ENCODE measurements around the gene TK1. TPM values are rescaled to one million over a fixed set of nuclear protein-coding genes. Genes with fewer than 3 reads are reported as not detected.

The TK1 gene
- total RNA-seq, 1 experiment from 2014 or later: 340 TPM

GRCh38 chr17:78134899-78135385 lies 51.9 kb downstream of the TK1 start:
- DNase-seq: no peak
- intact Hi-C loops (cut with micrococcal nuclease): loop anchor here (1.0 kb wide), 2 partner anchors 50 to 116 kb away; no protein-coding TSS in a partner anchor

GRCh38 chr17:78133971-78134898 lies 52.6 kb downstream of the TK1 start:
- TF ChIP-seq, protein P1, sequence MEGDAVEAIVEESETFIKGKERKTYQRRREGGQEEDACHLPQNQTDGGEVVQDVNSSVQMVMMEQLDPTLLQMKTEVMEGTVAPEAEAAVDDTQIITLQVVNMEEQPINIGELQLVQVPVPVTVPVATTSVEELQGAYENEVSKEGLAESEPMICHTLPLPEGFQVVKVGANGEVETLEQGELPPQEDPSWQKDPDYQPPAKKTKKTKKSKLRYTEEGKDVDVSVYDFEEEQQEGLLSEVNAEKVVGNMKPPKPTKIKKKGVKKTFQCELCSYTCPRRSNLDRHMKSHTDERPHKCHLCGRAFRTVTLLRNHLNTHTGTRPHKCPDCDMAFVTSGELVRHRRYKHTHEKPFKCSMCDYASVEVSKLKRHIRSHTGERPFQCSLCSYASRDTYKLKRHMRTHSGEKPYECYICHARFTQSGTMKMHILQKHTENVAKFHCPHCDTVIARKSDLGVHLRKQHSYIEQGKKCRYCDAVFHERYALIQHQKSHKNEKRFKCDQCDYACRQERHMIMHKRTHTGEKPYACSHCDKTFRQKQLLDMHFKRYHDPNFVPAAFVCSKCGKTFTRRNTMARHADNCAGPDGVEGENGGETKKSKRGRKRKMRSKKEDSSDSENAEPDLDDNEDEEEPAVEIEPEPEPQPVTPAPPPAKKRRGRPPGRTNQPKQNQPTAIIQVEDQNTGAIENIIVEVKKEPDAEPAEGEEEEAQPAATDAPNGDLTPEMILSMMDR (conservative IDR thresholded peaks at IDR 0.05; ENCODE audit: low read depth, low read length): peak; percentile 85
- TF ChIP-seq EZH2phosphoT487 (IDR thresholded peaks at IDR 0.05; ENCODE audit: borderline replicate concordance, low read length): no peak
- TF ChIP-seq EZH2 (IDR thresholded peaks at IDR 0.05; ENCODE audit: low read length, unreplicated experiment): no peak
- Histone ChIP-seq H3K4me2 (ENCODE audit: low read length) (no peak overlapping the region), H3K4me3 (ENCODE audit: low read length) (no peak overlapping the region), H3K27ac (ENCODE audit: low read length) (no peak overlapping the region), H3K27me3 (ENCODE audit: low read length) (no peaks in the 10 kb centered on the region), H3K79me2 (ENCODE audit: low read length) (no peaks in the 10 kb centered on the region), H3K9me2 (replicated peaks; ENCODE audit: low read length) (no peaks in the 10 kb centered on the region), H4K20me1 (ENCODE audit: low read length) (no peaks in the 10 kb centered on the region), H3K4me1 (ENCODE audit: insufficient read depth, low read length) (peaks cover 12% of the 10 kb centered on the region), H3K9me3 (ENCODE audit: low read length) (no peaks in the 10 kb centered on the region), H2AFZ (ENCODE audit: low read length) (no peak overlapping the region), H3K36me3 (ENCODE audit: low read depth, low read length) (no peaks in the 10 kb centered on the region), H3F3A (ENCODE audit: low read length, unreplicated experiment) (peaks cover 3% of the 10 kb centered on the region), H3K9ac (ENCODE audit: low read length) (no peak overlapping the region)
- intact Hi-C loops (cut with micrococcal nuclease): loop anchor here (1.0 kb wide), 2 partner anchors 49 to 115 kb away; no protein-coding TSS in a partner anchor
- DNase-seq: peak; percentile 73
- CTCF ChIA-PET: no interaction called here
- peak; percentile 62 for ATAC-seq
- BruUV-seq (replicated peaks): no TSS peak
- POLR2A ChIA-PET (ENCODE audit: unreplicated experiment): no interaction called here

More at GRCh38 chr17:78134899-78135385, 51.9 kb downstream of the TK1 start:
- ChIA-PET CTCF (no interaction called here), POLR2A (ENCODE audit: unreplicated experiment) (no interaction called here)
- no peak overlapping the region for H3K4me3 ChIP-seq (ENCODE audit: low read length)
- TF ChIP-seq, protein P1 (conservative IDR thresholded peaks at IDR 0.05; ENCODE audit: low read depth, low read length): no peak
- no peak for TF ChIP-seq EZH2phosphoT487 (IDR thresholded peaks at IDR 0.05; ENCODE audit: borderline replicate concordance, low read length)
- TF ChIP-seq EZH2 (IDR thresholded peaks at IDR 0.05; ENCODE audit: low read length, unreplicated experiment): no peak
- BruUV-seq (replicated peaks): no TSS peak
- peaks cover 3% of the 10 kb centered on the region for H3F3A ChIP-seq (ENCODE audit: low read length, unreplicated experiment)
- H3K4me2 ChIP-seq (ENCODE audit: low read length): no peak overlapping the region
- no peaks in the 10 kb centered on the region for H3K79me2 ChIP-seq (ENCODE audit: low read length)
- ATAC-seq: no peak
- H2AFZ ChIP-seq (ENCODE audit: low read length): no peak overlapping the region
- H3K27ac ChIP-seq (ENCODE audit: low read length): no peak overlapping the region
- H3K9me3 ChIP-seq (ENCODE audit: low read length): no peaks in the 10 kb centered on the region
- no peak overlapping the region for H3K9ac ChIP-seq (ENCODE audit: low read length)
- H3K4me1 ChIP-seq (ENCODE audit: insufficient read depth, low read length): peaks cover 11% of the 10 kb centered on the region
- H3K9me2 ChIP-seq (replicated peaks; ENCODE audit: low read length): no peaks in the 10 kb centered on the region
- H3K27me3 ChIP-seq (ENCODE audit: low read length): no peaks in the 10 kb centered on the region
- no peaks in the 10 kb centered on the region for H3K36me3 ChIP-seq (ENCODE audit: low read depth, low read length)
- no peaks in the 10 kb centered on the region for H4K20me1 ChIP-seq (ENCODE audit: low read length)

All from PC-3 (cell line).